ENCODE results near the gene KLHL6. TPM values are rescaled to one million over a fixed set of nuclear protein-coding genes. Genes with fewer than 3 reads are reported as not detected.

KLHL6 gene
- total RNA-seq, 2 experiments from 2014 or later: 23.9 to 24.2 TPM

DNA sequence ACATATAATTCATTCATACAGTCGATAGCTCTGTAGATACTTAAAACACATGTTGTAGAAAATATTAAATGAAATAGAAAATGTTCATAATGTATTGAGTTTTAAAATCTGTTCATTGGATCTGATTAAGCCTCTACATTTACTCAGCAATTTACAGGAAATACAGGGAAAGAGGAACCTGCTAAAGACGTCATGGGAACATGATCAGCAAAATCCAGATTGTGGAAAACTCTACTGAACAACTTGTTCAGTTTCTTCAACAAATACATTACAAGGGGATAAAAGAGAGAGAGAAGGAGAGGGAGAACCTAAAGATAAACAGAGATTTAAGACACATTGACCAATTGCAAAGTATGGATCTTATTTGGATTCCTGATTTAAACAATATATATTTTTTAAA is 46.7 kb downstream of the KLHL6 start:
- Mint-ChIP-seq H3K36me3 (ENCODE audit: low read depth) (peaks cover 90% of the 10 kb centered on the region), H3K4me1 (ENCODE audit: low read depth) (peaks cover 40% of the 10 kb centered on the region), H3K9me3 (peaks cover 5% of the 10 kb centered on the region), H3K27me3 (no peaks in the 10 kb centered on the region), H3K27ac (peak overlapping the region; percentile 73), H3K4me3 (no peak overlapping the region)
- intact Hi-C loops (cut with DNase I, micrococcal nuclease): no loop called here
- Histone ChIP-seq H3K27ac (ENCODE audit: low read depth in 1 of 2, low read length in 2 of 2) (no peak overlapping the region), H3K9me3 (ENCODE audit: control insufficient read depth in 1 of 2, insufficient read depth in 1 of 2, low read length in 2 of 2) (peaks cover 0 to 8% of the 10 kb centered on the region in 2 experiments), H3K36me3 (ENCODE audit: insufficient read depth, low read length) (peaks cover 36% of the 10 kb centered on the region), H3K4me3 (ENCODE audit: low read length) (no peak overlapping the region), H3K27me3 (ENCODE audit: control insufficient read depth in 1 of 2, insufficient read depth in 2 of 2, low read length in 2 of 2) (no peaks in the 10 kb centered on the region), H3K4me1 (ENCODE audit: insufficient read depth, low read length) (peaks cover 7% of the 10 kb centered on the region)
- ATAC-seq (ENCODE audit: poor library complexity) (no peak), DNase-seq (no peak)
- ChIA-PET CTCF (no interaction called here), POLR2A (no interaction called here)
- TF ChIP-seq, protein P1, sequence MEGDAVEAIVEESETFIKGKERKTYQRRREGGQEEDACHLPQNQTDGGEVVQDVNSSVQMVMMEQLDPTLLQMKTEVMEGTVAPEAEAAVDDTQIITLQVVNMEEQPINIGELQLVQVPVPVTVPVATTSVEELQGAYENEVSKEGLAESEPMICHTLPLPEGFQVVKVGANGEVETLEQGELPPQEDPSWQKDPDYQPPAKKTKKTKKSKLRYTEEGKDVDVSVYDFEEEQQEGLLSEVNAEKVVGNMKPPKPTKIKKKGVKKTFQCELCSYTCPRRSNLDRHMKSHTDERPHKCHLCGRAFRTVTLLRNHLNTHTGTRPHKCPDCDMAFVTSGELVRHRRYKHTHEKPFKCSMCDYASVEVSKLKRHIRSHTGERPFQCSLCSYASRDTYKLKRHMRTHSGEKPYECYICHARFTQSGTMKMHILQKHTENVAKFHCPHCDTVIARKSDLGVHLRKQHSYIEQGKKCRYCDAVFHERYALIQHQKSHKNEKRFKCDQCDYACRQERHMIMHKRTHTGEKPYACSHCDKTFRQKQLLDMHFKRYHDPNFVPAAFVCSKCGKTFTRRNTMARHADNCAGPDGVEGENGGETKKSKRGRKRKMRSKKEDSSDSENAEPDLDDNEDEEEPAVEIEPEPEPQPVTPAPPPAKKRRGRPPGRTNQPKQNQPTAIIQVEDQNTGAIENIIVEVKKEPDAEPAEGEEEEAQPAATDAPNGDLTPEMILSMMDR (IDR thresholded peaks at IDR 0.05): no peak

DNA sequence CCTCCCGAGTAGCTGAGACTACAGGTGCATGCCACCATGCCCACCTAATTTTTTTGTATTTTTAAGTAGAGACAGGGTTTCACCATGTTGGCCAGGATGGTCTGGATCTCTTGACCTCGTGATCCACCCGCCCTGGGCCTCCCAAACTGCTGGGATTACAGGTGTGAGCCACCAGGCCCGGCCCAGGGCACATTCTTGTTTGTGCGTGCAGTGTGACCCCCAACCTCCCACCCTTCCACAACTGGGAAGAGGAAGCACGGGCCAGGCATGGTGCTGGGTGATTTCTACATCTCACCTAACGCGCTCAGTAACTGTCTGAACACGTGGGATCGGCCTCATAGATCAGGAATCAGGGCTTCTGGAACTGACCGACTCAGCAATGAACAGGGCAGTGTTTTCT is 48.0 kb downstream of the KLHL6 start:
- Histone ChIP-seq H3K27me3 (ENCODE audit: control insufficient read depth in 1 of 2, insufficient read depth in 2 of 2, low read length in 2 of 2) (no peaks in the 10 kb centered on the region), H3K4me3 (ENCODE audit: low read length) (no peak overlapping the region), H3K36me3 (ENCODE audit: insufficient read depth, low read length) (peaks cover 43% of the 10 kb centered on the region), H3K27ac (ENCODE audit: low read depth in 1 of 2, low read length in 2 of 2) (no peak overlapping the region), H3K4me1 (ENCODE audit: insufficient read depth, low read length) (no peaks in the 10 kb centered on the region), H3K9me3 (ENCODE audit: control insufficient read depth in 1 of 2, insufficient read depth in 1 of 2, low read length in 2 of 2) (peaks cover 0 to 8% of the 10 kb centered on the region in 2 experiments)
- Mint-ChIP-seq H3K36me3 (ENCODE audit: low read depth) (peaks cover 92% of the 10 kb centered on the region), H3K4me3 (no peak overlapping the region), H3K9me3 (peaks cover 5% of the 10 kb centered on the region), H3K27ac (no peak overlapping the region), H3K27me3 (no peaks in the 10 kb centered on the region), H3K4me1 (ENCODE audit: low read depth) (peaks cover 36% of the 10 kb centered on the region)
- ATAC-seq (ENCODE audit: poor library complexity) (no peak), DNase-seq (no peak)
- intact Hi-C loops (cut with DNase I, micrococcal nuclease): no loop called here
- ChIA-PET CTCF (no interaction called here), POLR2A (no interaction called here)
- TF ChIP-seq, protein P1 (IDR thresholded peaks at IDR 0.05): no peak

DNA sequence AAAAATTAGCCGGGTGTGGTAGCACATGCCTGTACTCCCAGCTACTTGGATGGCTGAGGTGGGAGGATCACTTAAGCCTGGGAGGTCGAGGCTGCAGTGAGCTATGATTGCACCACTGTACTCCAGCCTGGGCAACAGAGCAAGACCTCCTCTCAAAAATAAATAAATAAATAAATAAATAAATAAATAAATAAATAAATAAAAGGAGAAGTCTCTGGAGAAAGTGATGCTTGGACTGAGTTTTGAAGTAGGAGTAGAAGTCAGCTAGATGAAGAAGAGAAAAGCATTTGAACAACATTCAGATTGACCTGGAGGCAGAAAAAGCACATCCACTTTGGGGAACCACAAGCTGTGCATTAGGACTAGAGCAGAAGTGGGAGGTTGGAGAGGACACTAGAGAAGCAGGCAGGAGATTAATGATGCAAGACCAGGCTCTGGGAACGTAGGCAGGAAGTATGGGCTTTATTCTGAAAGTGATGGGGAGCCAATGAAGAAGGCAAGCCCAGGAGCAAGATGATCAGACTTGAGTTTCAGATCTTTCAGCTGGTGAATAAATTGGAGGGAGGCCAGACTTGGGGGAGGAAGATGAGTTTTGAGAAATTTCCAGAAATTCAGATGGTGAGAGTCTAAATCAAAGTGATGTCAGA is 48.7 kb downstream of the KLHL6 start:
- POLR2A ChIA-PET: no interaction called here
- peaks cover 34% of the 10 kb centered on the region for H3K4me1 Mint-ChIP-seq (ENCODE audit: low read depth)
- CTCF ChIA-PET: interaction anchor here (1.6 kb wide), 1 partner anchor 9 kb away, joined by 5 read pairs; no protein-coding TSS in a partner anchor

More for the DNA sequence above, 48.7 kb downstream of the KLHL6 start:
- H3K27me3 Mint-ChIP-seq: no peaks in the 10 kb centered on the region
- TF ChIP-seq, protein P1 (IDR thresholded peaks at IDR 0.05): no peak
- no peak overlapping the region for H3K4me3 Mint-ChIP-seq
- DNase-seq (no peak), ATAC-seq (ENCODE audit: poor library complexity) (no peak)
- Histone ChIP-seq H3K9me3 (ENCODE audit: control insufficient read depth in 1 of 2, insufficient read depth in 1 of 2, low read length in 2 of 2) (peaks cover 0 to 8% of the 10 kb centered on the region in 2 experiments), H3K27ac (ENCODE audit: low read depth in 1 of 2, low read length in 2 of 2) (no peak overlapping the region), H3K4me3 (ENCODE audit: low read length) (no peak overlapping the region), H3K4me1 (ENCODE audit: insufficient read depth, low read length) (no peaks in the 10 kb centered on the region), H3K36me3 (ENCODE audit: insufficient read depth, low read length) (peaks cover 48% of the 10 kb centered on the region), H3K27me3 (ENCODE audit: control insufficient read depth in 1 of 2, insufficient read depth in 2 of 2, low read length in 2 of 2) (no peaks in the 10 kb centered on the region)
- intact Hi-C loops (cut with DNase I, micrococcal nuclease): no loop called here
- peaks cover 93% of the 10 kb centered on the region for H3K36me3 Mint-ChIP-seq (ENCODE audit: low read depth)
- H3K27ac Mint-ChIP-seq: peak overlapping the region; percentile 35
- peaks cover 5% of the 10 kb centered on the region for H3K9me3 Mint-ChIP-seq

Data from CD4-positive, alpha-beta T cell (primary cell).